GM23248 (cell line): Measurements from ENCODE around the gene CACFD1. TPM values are rescaled to one million over a fixed set of nuclear protein-coding genes. Genes with fewer than 3 reads are reported as not detected.

Source experiments
- DNase-seq: peaks from one replicate; pipeline ENCODE4 v3.0.0-alpha.2; 2015
- H2AFZ ChIP-seq: fragments of 200-600 bp; sonication (generic); 2 replicates; pipeline ENCODE4 v1.6.1; 2016; ENCODE audit warnings: antibody characterized with exemption
- H3F3A ChIP-seq: fragments of 200-600 bp; sonication (generic); 2 replicates; pipeline ENCODE4 v1.6.1; 2016; ENCODE audit warnings: mild to moderate bottlenecking, antibody characterized with exemption, mixed run types; ENCODE audit not compliant: insufficient read depth
- H3K27ac ChIP-seq: fragments of 200-600 bp; sonication (generic); 2 replicates; pipeline ENCODE4 v1.5.1; 2016; ENCODE audit warnings: mild to moderate bottlenecking
- H3K27me3 ChIP-seq: fragments of 200-600 bp; sonication (generic); replicated peaks from 2 replicates; pipeline ENCODE4 v1.6.1; 2016; ENCODE audit warnings: mild to moderate bottlenecking; ENCODE audit not compliant: insufficient read depth
- H3K36me3 ChIP-seq: fragments of 200-600 bp; sonication (generic); 2 replicates; pipeline ENCODE4 v1.6.1; 2016; ENCODE audit warnings: low read depth, mild to moderate bottlenecking
- H3K4me1 ChIP-seq: fragments of 200-600 bp; sonication (generic); 2 replicates; pipeline ENCODE4 v1.6.1; 2016; ENCODE audit warnings: mild to moderate bottlenecking; ENCODE audit not compliant: insufficient read depth
- H3K4me2 ChIP-seq: fragments of 200-600 bp; sonication (generic); one replicate; pipeline ENCODE4 v1.6.1; 2016; ENCODE audit warnings: mild to moderate bottlenecking; ENCODE audit not compliant: unreplicated experiment
- H3K4me3 ChIP-seq: fragments of 200-600 bp; sonication (generic); 2 replicates; pipeline ENCODE4 v1.5.1; 2016; ENCODE audit warnings: mild to moderate bottlenecking
- H3K79me2 ChIP-seq: fragments of 200-600 bp; sonication (generic); 2 replicates; pipeline ENCODE4 v1.6.1; 2016; ENCODE audit warnings: mild to moderate bottlenecking; ENCODE audit not compliant: insufficient read depth
- H3K9ac ChIP-seq: fragments of 200-600 bp; sonication (generic); 2 replicates; pipeline ENCODE4 v1.6.1; 2016; ENCODE audit warnings: mild to moderate bottlenecking
- H3K9me2 ChIP-seq: fragments of 200-600 bp; sonication (generic); 2 replicates; pipeline ENCODE4 v1.6.1; 2016; ENCODE audit warnings: mixed run types, mild to moderate bottlenecking, moderate library complexity; ENCODE audit not compliant: insufficient read depth
- H3K9me3 ChIP-seq: fragments of 200-600 bp; sonication (generic); one replicate; pipeline ENCODE4 v1.6.1; 2017; ENCODE audit warnings: low read depth
- H4K20me1 ChIP-seq: fragments of 200-600 bp; sonication (generic); 2 replicates; pipeline ENCODE4 v1.6.0; 2016; ENCODE audit not compliant: insufficient read depth
- EZH2 ChIP-seq: fragments of 200-600 bp; sonication (generic); IDR thresholded peaks from 2 replicates; pipeline ENCODE4 v1.6.1; 2018; ENCODE audit warnings: antibody characterized with exemption, mild to moderate bottlenecking; ENCODE audit not compliant: insufficient read depth, poor library complexity, severe bottlenecking
- EZH2phosphoT487 ChIP-seq: fragments of 200-600 bp; sonication (generic); IDR thresholded peaks from 2 replicates; pipeline ENCODE4 v1.6.1; 2018; ENCODE audit warnings: antibody characterized with exemption, moderate library complexity, mild to moderate bottlenecking, low read depth; ENCODE audit not compliant: insufficient read depth
- WGBS, 2 experiments: methylation state at CpG; one replicate each; pipeline ENCODE4 v1.1.6; 2015 to 2017; ENCODE audit warnings: low lambda C conversion rate in 2 of 2, low coverage in 1 of 2; ENCODE audit errors: missing lambda C conversion rate in 2 of 2; 5-methylcytosine and 5-hydroxymethylcytosine counted together
- in situ Hi-C: fragments of 300-500 bp; cut with MboI; formaldehyde crosslinking; loops from 2 replicates; pipeline ENCODE4 v1.15.0; 2020
- polyA plus RNA-seq: library from polyadenylated mRNA; unstranded; fragments of >200 nt; fragmentation: Nextera tagmentation; extraction: Ambion mirVana; gene quantifications from 2 replicates; pipeline ENCODE4 v1.2.1, GENCODE V29; 2016
- total RNA-seq: library from RNA; depleted of rRNA; stranded (reverse); fragments of >200 nt; shearing (Covaris generic); gene quantifications from 2 replicates; pipeline ENCODE4 v1.2.3, GENCODE V29; 2014

The CACFD1 gene
- total and polyA plus RNA-seq, 2 experiments from 2014 or later, result 4.7 to 7.0 TPM

DNA sequence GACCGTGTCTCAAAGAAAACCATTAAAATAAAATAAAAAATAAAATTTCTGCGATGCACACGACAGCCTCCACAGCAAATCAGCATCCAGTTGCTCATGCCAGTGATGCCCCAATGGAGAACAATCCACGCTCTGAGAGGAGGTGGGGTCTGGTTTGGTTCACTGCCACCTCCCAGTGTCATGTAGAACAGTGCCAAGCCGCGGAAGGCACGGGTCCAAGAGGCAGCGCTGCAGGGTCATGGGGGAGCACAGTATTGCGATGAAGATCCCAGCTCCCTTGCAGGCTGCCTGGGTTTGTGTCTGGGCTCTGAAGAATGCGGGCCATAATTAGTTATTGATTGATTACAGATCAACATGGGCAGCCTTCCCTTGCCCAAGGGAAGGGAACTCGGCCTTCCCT is 6.1 kb upstream of the CACFD1 start:
- no peak for TF ChIP-seq EZH2
- no peak for TF ChIP-seq EZH2phosphoT487
- 32 to 34% methylated on average over 11 of the region's 11 CpGs for WGBS, 2 experiments
- H3F3A ChIP-seq, result no peaks in the 10 kb centered on the region

DNA sequence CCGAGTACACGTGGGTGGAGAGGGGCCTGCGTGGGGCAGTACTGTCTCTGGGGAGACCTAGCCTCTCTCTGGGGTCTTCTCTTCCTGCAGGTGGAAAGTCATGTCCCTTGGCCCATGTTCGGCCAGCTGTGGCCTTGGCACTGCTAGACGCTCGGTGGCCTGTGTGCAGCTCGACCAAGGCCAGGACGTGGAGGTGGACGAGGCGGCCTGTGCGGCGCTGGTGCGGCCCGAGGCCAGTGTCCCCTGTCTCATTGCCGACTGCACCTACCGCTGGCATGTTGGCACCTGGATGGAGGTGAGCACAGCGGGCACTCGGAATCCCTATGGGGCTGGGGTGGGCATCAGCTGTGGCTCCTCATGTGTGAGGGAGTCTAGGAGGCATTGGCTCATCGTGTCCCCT is 5.5 kb upstream of the CACFD1 start:
- no peaks in the 10 kb centered on the region for H3K27me3 ChIP-seq
- no peak for TF ChIP-seq EZH2phosphoT487
- TF ChIP-seq EZH2, result no peak
- no peaks in the 10 kb centered on the region for H3K36me3 ChIP-seq
- H3K27ac ChIP-seq, result no peak overlapping the region
- in situ Hi-C loops, result no loop called here
- H3K4me1 ChIP-seq, result no peaks in the 10 kb centered on the region
- H3K79me2 ChIP-seq, result no peaks in the 10 kb centered on the region
- no peaks in the 10 kb centered on the region for H3K9me3 ChIP-seq
- H3F3A ChIP-seq, result no peaks in the 10 kb centered on the region
- no peak overlapping the region for H3K9ac ChIP-seq
- no peak overlapping the region for H2AFZ ChIP-seq
- WGBS, 2 experiments, result 84 to 87% methylated on average over 19 of the region's 19 CpGs
- H3K9me2 ChIP-seq, result no peaks in the 10 kb centered on the region
- H3K4me2 ChIP-seq, result no peak overlapping the region
- H3K4me3 ChIP-seq, result no peak overlapping the region
- no peaks in the 10 kb centered on the region for H4K20me1 ChIP-seq
- no peak for DNase-seq

More for the DNA sequence above, 6.1 kb upstream of the CACFD1 start:
- H3K4me3 ChIP-seq, result no peak overlapping the region
- no peaks in the 10 kb centered on the region for H3K9me3 ChIP-seq
- H3K36me3 ChIP-seq, result no peaks in the 10 kb centered on the region
- H2AFZ ChIP-seq, result no peak overlapping the region
- no peak overlapping the region for H3K27ac ChIP-seq
- H3K4me1 ChIP-seq, result no peaks in the 10 kb centered on the region
- no peak overlapping the region for H3K9ac ChIP-seq
- H3K4me2 ChIP-seq, result no peak overlapping the region
- H3K9me2 ChIP-seq, result no peaks in the 10 kb centered on the region
- no peak for DNase-seq
- H4K20me1 ChIP-seq, result no peaks in the 10 kb centered on the region
- in situ Hi-C loops, result no loop called here
- no peaks in the 10 kb centered on the region for H3K79me2 ChIP-seq
- no peaks in the 10 kb centered on the region for H3K27me3 ChIP-seq

DNA sequence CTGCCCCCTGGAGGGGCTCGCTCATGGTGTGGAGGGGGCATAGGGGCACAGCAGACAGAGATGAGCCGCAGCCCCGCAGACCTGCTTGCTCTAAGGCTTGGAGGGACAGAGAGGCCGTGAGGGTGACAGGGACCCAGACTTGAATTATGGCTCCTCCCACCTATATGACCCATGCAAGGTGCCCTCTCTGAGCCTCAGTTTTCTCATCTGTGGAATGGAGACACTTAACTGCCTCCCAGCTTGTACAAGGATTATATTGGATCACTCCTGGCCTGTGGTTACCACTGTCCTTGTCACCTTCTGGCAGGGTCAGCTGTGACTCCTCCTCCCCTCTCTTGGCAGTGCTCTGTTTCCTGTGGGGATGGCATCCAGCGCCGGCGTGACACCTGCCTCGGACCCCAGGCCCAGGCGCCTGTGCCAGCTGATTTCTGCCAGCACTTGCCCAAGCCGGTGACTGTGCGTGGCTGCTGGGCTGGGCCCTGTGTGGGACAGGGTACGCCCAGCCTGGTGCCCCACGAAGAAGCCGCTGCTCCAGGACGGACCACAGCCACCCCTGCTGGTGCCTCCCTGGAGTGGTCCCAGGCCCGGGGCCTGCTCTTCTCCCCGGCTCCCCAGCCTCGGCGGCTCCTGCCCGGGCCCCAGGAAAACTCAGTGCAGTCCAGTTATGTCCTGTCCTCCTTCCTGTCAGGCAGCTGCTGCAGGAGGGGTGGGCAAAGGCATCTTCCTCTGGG is 4.7 kb upstream of the CACFD1 start:
- Histone ChIP-seq H3K27me3 (no peaks in the 10 kb centered on the region), H3K36me3 (no peaks in the 10 kb centered on the region), H3K79me2 (no peaks in the 10 kb centered on the region), H3K4me2 (no peak overlapping the region), H3K9ac (no peak overlapping the region), H2AFZ (no peak overlapping the region), H3K27ac (no peak overlapping the region), H3K9me2 (no peaks in the 10 kb centered on the region), H3K4me3 (no peak overlapping the region), H3K4me1 (no peaks in the 10 kb centered on the region), H3K9me3 (no peaks in the 10 kb centered on the region), H3F3A (no peaks in the 10 kb centered on the region), H4K20me1 (no peaks in the 10 kb centered on the region)
- WGBS, 2 experiments, result 84 to 89% methylated on average over 18 to 20 of the region's 20 CpGs
- no peak for DNase-seq
- in situ Hi-C loops, result no loop called here
- TF ChIP-seq EZH2phosphoT487 (no peak), EZH2 (no peak)

DNA sequence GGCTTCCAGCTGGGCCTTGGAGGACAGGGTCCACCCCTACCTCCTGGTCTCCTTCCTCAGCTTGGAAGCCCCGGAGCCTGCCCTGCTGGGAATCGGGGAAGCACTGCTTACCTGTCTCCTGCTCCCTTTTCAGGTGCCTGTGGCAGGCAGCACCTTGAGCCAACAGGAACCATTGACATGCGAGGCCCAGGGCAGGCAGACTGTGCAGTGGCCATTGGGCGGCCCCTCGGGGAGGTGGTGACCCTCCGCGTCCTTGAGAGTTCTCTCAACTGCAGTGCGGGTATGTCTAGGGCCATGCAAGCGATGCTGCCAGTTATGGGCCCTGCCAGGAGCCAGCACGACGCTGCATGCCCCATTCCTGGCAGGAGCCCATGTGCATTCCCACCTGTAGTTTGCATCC is 3.8 kb upstream of the CACFD1 start:
- WGBS, 2 experiments, result 87 to 90% methylated on average over 11 of the region's 11 CpGs

More for the DNA sequence above, 3.8 kb upstream of the CACFD1 start:
- TF ChIP-seq EZH2, result no peak
- TF ChIP-seq EZH2phosphoT487, result no peak
- no peak for DNase-seq
- H4K20me1 ChIP-seq, result no peaks in the 10 kb centered on the region
- no peaks in the 10 kb centered on the region for H3K9me2 ChIP-seq
- no peak overlapping the region for H3K4me3 ChIP-seq
- H3K4me2 ChIP-seq, result no peak overlapping the region
- H3K9me3 ChIP-seq, result no peaks in the 10 kb centered on the region
- H3K9ac ChIP-seq, result no peak overlapping the region
- no peaks in the 10 kb centered on the region for H3K27me3 ChIP-seq
- no peaks in the 10 kb centered on the region for H3K4me1 ChIP-seq
- no peak overlapping the region for H3K27ac ChIP-seq
- no peaks in the 10 kb centered on the region for H3K79me2 ChIP-seq
- no peak overlapping the region for H2AFZ ChIP-seq
- no peaks in the 10 kb centered on the region for H3F3A ChIP-seq
- no peaks in the 10 kb centered on the region for H3K36me3 ChIP-seq
- in situ Hi-C loops, result no loop called here
